Activated naive CD4-positive, alpha-beta T cell treated with anti-CD3 and anti-CD28 coated beads, Interleukin-2, amount 50 U/mL, for 72 hours (primary cell): ENCODE measurements around the gene PLEKHB1. TPM values are rescaled to one million over a fixed set of nuclear protein-coding genes. Genes with fewer than 3 reads are reported as not detected.

Experiments used
- ATAC-seq, 2 donors: fragments of 150-1000 bp; cut with Tn5 transposase; 2 replicates each; pipeline ENCODE4 v1.10.0; 2021; ENCODE audit warnings: mild to moderate bottlenecking in 2 of 2, moderate library complexity in 2 of 2
- DNase-seq, 2 donors: peaks; one replicate each; pipeline ENCODE4 v3.0.0; 2021 to 2022; ENCODE audit warnings: low spot score in 2 of 2
- H3K27ac Mint-ChIP-seq, 2 donors: one replicate each; pipeline ENCODE4 v1.8.0; 2022; ENCODE audit warnings: mild to moderate bottlenecking in 2 of 2, mixed read lengths in 2 of 2
- H3K36me3 Mint-ChIP-seq, 2 donors: one replicate each; pipeline ENCODE4 v1.8.0; 2022; ENCODE audit warnings: mixed read lengths in 2 of 2
- H3K9me3 Mint-ChIP-seq, 2 donors: one replicate each; pipeline ENCODE4 v1.8.0; 2022; ENCODE audit warnings: mixed read lengths in 2 of 2
- total RNA-seq, 2 donors: library from RNA; stranded (reverse); gene quantifications; one replicate each; pipeline ENCODE4 v1.2.3, GENCODE V29; 2022

The PLEKHB1 gene
- total RNA-seq, 2 donors from 2014 or later, result 16.4 to 19.9 TPM

- Mint-ChIP-seq H3K9me3 (peaks cover 0 to 4% of the 10 kb centered on the region in 2 donors), H3K36me3 (no peaks in the 10 kb centered on the region), H3K27ac (peak overlapping the region in 1 of 2 donors; percentile 7)
- no peak for DNase-seq
- no peak for ATAC-seq
These were observed 5.8 kb upstream of the PLEKHB1 start for GRCh38 chr11:73640592-73640991.

GRCh38 chr11:73641668-73642067 lies 4.7 kb upstream of the PLEKHB1 start:
- ATAC-seq (no peak), DNase-seq (no peak)
- Mint-ChIP-seq H3K27ac (no peak overlapping the region), H3K36me3 (no peaks in the 10 kb centered on the region), H3K9me3 (no peaks in the 10 kb centered on the region)

GRCh38 chr11:73645121-73645969 lies 1.0 kb upstream of the PLEKHB1 start:
- no peaks in the 10 kb centered on the region for H3K36me3 Mint-ChIP-seq

GRCh38 chr11:73647459-73648100 lies 1.2 kb downstream of the PLEKHB1 start:
- H3K27ac Mint-ChIP-seq, result peak overlapping the region in 1 of 2 donors; percentile 49
- no peaks in the 10 kb centered on the region for H3K9me3 Mint-ChIP-seq
- no peaks in the 10 kb centered on the region for H3K36me3 Mint-ChIP-seq
- ATAC-seq (peak; percentile 99 to 100), DNase-seq (peak; percentile 80 to 92)

More at GRCh38 chr11:73645121-73645969, 1.0 kb upstream of the PLEKHB1 start:
- DNase-seq, result no peak
- Mint-ChIP-seq H3K27ac (no peak overlapping the region), H3K9me3 (no peaks in the 10 kb centered on the region)
- ATAC-seq, result no peak

- no peak for ATAC-seq
- Mint-ChIP-seq H3K9me3 (no peaks in the 10 kb centered on the region), H3K36me3 (no peaks in the 10 kb centered on the region), H3K27ac (peak overlapping the region in 1 of 2 donors; percentile 49)
- DNase-seq, result no peak
These were observed 1.7 kb downstream of the PLEKHB1 start for GRCh38 chr11:73648121-73648520.

- no peaks in the 10 kb centered on the region for H3K36me3 Mint-ChIP-seq
- no peaks in the 10 kb centered on the region for H3K9me3 Mint-ChIP-seq
- no peak overlapping the region for H3K27ac Mint-ChIP-seq
- no peak for DNase-seq
- no peak for ATAC-seq
These were observed 2.2 kb downstream of the PLEKHB1 start for GRCh38 chr11:73648571-73649046.

- H3K27ac Mint-ChIP-seq, result no peak overlapping the region
- no peaks in the 10 kb centered on the region for H3K9me3 Mint-ChIP-seq
- no peaks in the 10 kb centered on the region for H3K36me3 Mint-ChIP-seq
- ATAC-seq (no peak), DNase-seq (no peak)
These were observed 2.8 kb downstream of the PLEKHB1 start for GRCh38 chr11:73649206-73649605.

GRCh38 chr11:73650400-73650799 lies 4.0 kb downstream of the PLEKHB1 start:
- Mint-ChIP-seq H3K36me3 (no peaks in the 10 kb centered on the region), H3K27ac (no peak overlapping the region), H3K9me3 (no peaks in the 10 kb centered on the region)
- DNase-seq (no peak), ATAC-seq (no peak)

GRCh38 chr11:73651252-73651651 lies 4.9 kb downstream of the PLEKHB1 start:
- ATAC-seq (no peak), DNase-seq (no peak)
- Mint-ChIP-seq H3K36me3 (no peaks in the 10 kb centered on the region), H3K9me3 (no peaks in the 10 kb centered on the region), H3K27ac (no peak overlapping the region)

GRCh38 chr11:73651661-73652045 lies 5.3 kb downstream of the PLEKHB1 start:
- ATAC-seq (no peak), DNase-seq (no peak)
- Mint-ChIP-seq H3K27ac (no peak overlapping the region), H3K36me3 (no peaks in the 10 kb centered on the region), H3K9me3 (no peaks in the 10 kb centered on the region)

- no peaks in the 10 kb centered on the region for H3K36me3 Mint-ChIP-seq
- H3K9me3 Mint-ChIP-seq, result no peaks in the 10 kb centered on the region
- ATAC-seq (no peak), DNase-seq (no peak)
- H3K27ac Mint-ChIP-seq, result peak overlapping the region in 1 of 2 donors; percentile 2
These were observed 5.8 kb downstream of the PLEKHB1 start for GRCh38 chr11:73652046-73652730.

GRCh38 chr11:73652856-73653559 lies 6.6 kb downstream of the PLEKHB1 start:
- no peak for DNase-seq
- Mint-ChIP-seq H3K27ac (peak overlapping the region in 1 of 2 donors; percentile 2), H3K36me3 (no peaks in the 10 kb centered on the region), H3K9me3 (no peaks in the 10 kb centered on the region)
- no peak for ATAC-seq

- no peak for ATAC-seq
- Mint-ChIP-seq H3K27ac (no peak overlapping the region), H3K36me3 (no peaks in the 10 kb centered on the region), H3K9me3 (no peaks in the 10 kb centered on the region)
- DNase-seq, result no peak
These were observed 7.6 kb downstream of the PLEKHB1 start for GRCh38 chr11:73653996-73654395.

GRCh38 chr11:73654482-73655021 lies 8.2 kb downstream of the PLEKHB1 start:
- H3K36me3 Mint-ChIP-seq, result no peaks in the 10 kb centered on the region
- no peak overlapping the region for H3K27ac Mint-ChIP-seq
- no peak for ATAC-seq

GRCh38 chr11:73655686-73656085 lies 9.3 kb downstream of the PLEKHB1 start:
- DNase-seq (no peak), ATAC-seq (no peak)
- Mint-ChIP-seq H3K9me3 (no peaks in the 10 kb centered on the region), H3K36me3 (no peaks in the 10 kb centered on the region), H3K27ac (peak overlapping the region; percentile 4)

More at GRCh38 chr11:73654482-73655021, 8.2 kb downstream of the PLEKHB1 start:
- H3K9me3 Mint-ChIP-seq, result no peaks in the 10 kb centered on the region
- DNase-seq, result no peak

- ATAC-seq, result no peak
- Mint-ChIP-seq H3K36me3 (no peaks in the 10 kb centered on the region), H3K9me3 (no peaks in the 10 kb centered on the region), H3K27ac (no peak overlapping the region)
- no peak for DNase-seq
These were observed 10.6 kb downstream of the PLEKHB1 start for GRCh38 chr11:73656985-73657384.
